Endothelial cell of umbilical vein (primary cell): ENCODE measurements around the gene PKP3. TPM values are rescaled to one million over a fixed set of nuclear protein-coding genes. Genes with fewer than 3 reads are reported as not detected.

ENCODE experiments used
- BruUV-seq: library from RNA; stranded (reverse); fragments of 400-500 nt; replicated peaks from 2 replicates; lab custom pipeline; 2021; lab: Mats Ljungman, UMichigan
- CTCF ChIA-PET: fragments of 300-600, 350-600 bp; sonication (Branson Sonifier 250); formaldehyde crosslinking; loops from one replicate; lab custom pipeline; 2021; ENCODE audit warnings: antibody characterized with exemption, inconsistent platforms; lab: Charles Lee
- POLR2A ChIA-PET: fragments of 300-600, 350-600 bp; sonication (Branson Sonifier 250); formaldehyde crosslinking; loops from one replicate; lab custom pipeline; 2021; ENCODE audit warnings: antibody characterized with exemption, inconsistent platforms; lab: Charles Lee
- DNase-seq: peaks from one replicate; pipeline ENCODE4 v3.0.0-alpha.2; 2011; ENCODE audit warnings: low read depth, low spot score
- FAIRE-seq: peaks from 2 replicates; lab custom pipeline; 2011; peaks lifted over from hg19 to GRCh38; lab: Jason Lieb, UNC
- H2AFZ ChIP-seq: 2 replicates; pipeline ENCODE4 v1.6.0; 2012; ENCODE audit warnings: low read depth, low read length, control low read depth, inconsistent platforms
- H3K27ac ChIP-seq: 2 replicates; pipeline ENCODE4 v1.5.1; 2011; ENCODE audit warnings: low read depth, mild to moderate bottlenecking, control low read depth, low read length, moderate library complexity; ENCODE audit not compliant: insufficient read depth
- H3K27me3 ChIP-seq, 2 experiments: 2 replicates each; pipeline versions ENCODE4 v1.6.0 to v1.6.1; 2011; ENCODE audit warnings: low read length in 2 of 2, mixed read lengths in 1 of 2; ENCODE audit not compliant: control insufficient read depth in 2 of 2, insufficient read depth in 2 of 2
- H3K36me3 ChIP-seq, 2 experiments: 2 replicates in 1 of 2; 3 replicates in 1 of 2; pipeline ENCODE4 v1.5.1; 2011; ENCODE audit warnings: low read length in 2 of 2, mild to moderate bottlenecking in 1 of 2, moderate library complexity in 1 of 2; ENCODE audit not compliant: control insufficient read depth in 2 of 2, insufficient read depth in 2 of 2; ENCODE audit errors: extremely low read depth in 1 of 2
- H3K4me1 ChIP-seq: 3 replicates; pipeline ENCODE4 v1.5.1; 2011; ENCODE audit warnings: mild to moderate bottlenecking, low read length; ENCODE audit not compliant: control insufficient read depth, insufficient read depth; ENCODE audit errors: extremely low read depth
- H3K4me2 ChIP-seq: 2 replicates; pipeline ENCODE4 v1.6.1; 2011; ENCODE audit warnings: low read length, control low read depth, mixed read lengths; ENCODE audit not compliant: insufficient read depth
- H3K4me3 ChIP-seq, 3 experiments: fragments of 200-600 bp in 1 of 3; sonication (generic), shearing (Covaris generic) in 1 of 3; replicated peaks in 1 of 3; 2 replicates each; pipeline ENCODE4 v1.5.1; 2011 to 2016; ENCODE audit warnings: control low read depth in 3 of 3, low read length in 3 of 3, mild to moderate bottlenecking in 2 of 3, inconsistent platforms in 1 of 3, low read depth in 1 of 3, moderate library complexity in 1 of 3; ENCODE audit not compliant: insufficient read depth in 1 of 3
- H3K79me2 ChIP-seq: 2 replicates; pipeline ENCODE4 v1.6.0; 2012; ENCODE audit warnings: low read length, inconsistent platforms; ENCODE audit not compliant: control insufficient read depth, insufficient read depth
- H3K9ac ChIP-seq: replicated peaks from 2 replicates; pipeline ENCODE3; 2011; ENCODE audit warnings: low read length, control low read depth; ENCODE audit not compliant: insufficient read depth; ENCODE audit errors: extremely low read depth
- H3K9me1 ChIP-seq: replicated peaks from 3 replicates; pipeline ENCODE4 v1.6.0; 2011; ENCODE audit warnings: mild to moderate bottlenecking, low read length; ENCODE audit not compliant: control insufficient read depth, insufficient read depth; ENCODE audit errors: extremely low read depth
- H3K9me3 ChIP-seq: replicated peaks from 2 replicates; pipeline ENCODE4 v1.5.1; 2012; ENCODE audit warnings: low read length, inconsistent platforms; ENCODE audit not compliant: control insufficient read depth, insufficient read depth
- H4K20me1 ChIP-seq: replicated peaks from 2 replicates; pipeline ENCODE3; 2011; ENCODE audit warnings: mild to moderate bottlenecking, low read length; ENCODE audit not compliant: control insufficient read depth, insufficient read depth; ENCODE audit errors: extremely low read depth
- CTCF ChIP-seq, 2 donors: IDR thresholded peaks; 1 replicate in 1 of 2; 2 replicates in 1 of 2; pipeline ENCODE4 v1.5.1; 2011; ENCODE audit warnings: low read length in 2 of 2, mild to moderate bottlenecking in 2 of 2, moderate library complexity in 2 of 2, control low read depth in 1 of 2, inconsistent platforms in 1 of 2, low read depth in 1 of 2; ENCODE audit not compliant: insufficient read depth in 1 of 2; ENCODE audit errors: extremely low read depth in 1 of 2
- MYC ChIP-seq: IDR thresholded peaks from one replicate; pipeline ENCODE4 v1.6.1; 2011; ENCODE audit warnings: mild to moderate bottlenecking, low read depth, low read length
- POLR2A ChIP-seq: IDR thresholded peaks from 2 replicates; pipeline ENCODE4 v1.6.1; 2012; ENCODE audit warnings: low read depth, mild to moderate bottlenecking, control low read depth, low read length
- POLR2AphosphoS5 ChIP-seq: IDR thresholded peaks from 2 replicates; pipeline ENCODE4 v1.6.1; 2012; ENCODE audit warnings: low read depth, mild to moderate bottlenecking, control low read depth, low read length, moderate library complexity; ENCODE audit not compliant: insufficient read depth
- dilution Hi-C: fragments of 300-500 bp; cut with MboI; formaldehyde crosslinking; loops from one replicate; pipeline ENCODE4 v1.15.0; 2019; ENCODE audit warnings: low sequenced_read_pairs; ENCODE audit not compliant: extremely low pct_ligation_motif_present
- intact Hi-C: fragments of 100-400 bp; cut with micrococcal nuclease; formaldehyde crosslinking; loops from one replicate; pipeline ENCODE4 v1.10.0; 2022
- polyA plus RNA-seq, 4 experiments: library from polyadenylated mRNA; depleted of rRNA in 3 of 4; stranded (reverse) in 3 of 4; unstranded in 1 of 4; fragments of >200 nt; gene quantifications; 2 replicates each; pipeline versions ENCODE4 v1.2.1 to v1.2.3, GENCODE V29; 2011 to 2012; ENCODE audit warnings: missing spikeins in 1 of 4
- total RNA-seq: library from RNA; stranded (reverse); gene quantifications from 2 replicates; pipeline ENCODE4 v1.2.3, GENCODE V29; 2021

Gene PKP3
- total and polyA plus RNA-seq, 2 donors (not counting 3 experiments of a cell fraction or from before 2014, with no cell fraction given) = 0.27 to 0.59 TPM

- intact Hi-C loops (loop anchor here (1.0 to 5.0 kb wide), 6 partner anchors 29 to 149 kb away; partner anchors contain the start of genes BET1L, IFITM3, PSMD13 and RIC8A), dilution Hi-C loops (no loop called here)
- no peaks in the 10 kb centered on the region for H3K9me3 ChIP-seq
- H3K4me1 ChIP-seq = peaks cover 8% of the 10 kb centered on the region
- H2AFZ ChIP-seq = peak overlapping the region; percentile 72
- peak overlapping the region; percentile 85 for H3K9ac ChIP-seq
- peak overlapping the region in 1 of 3 experiments; percentile 14 for H3K4me3 ChIP-seq
- FAIRE-seq = peak; percentile 93
- H3K36me3 ChIP-seq = no peaks in the 10 kb centered on the region
- no peaks in the 10 kb centered on the region for H3K9me1 ChIP-seq
- POLR2A ChIA-PET = interaction anchor here (1.0 to 1.3 kb wide), 4 partner anchors 16 to 48 kb away, joined by 3 to 13 read pairs (median 6); partner anchors contain the start of gene IFITM2
- BruUV-seq = TSS peak; percentile 95
- H4K20me1 ChIP-seq = no peaks in the 10 kb centered on the region
- no peaks in the 10 kb centered on the region for H3K27me3 ChIP-seq
- CTCF ChIA-PET = interaction anchor here (0.7 to 2.4 kb wide), 10 partner anchors 13 to 148 kb away, joined by 3 to 16 read pairs (median 4); partner anchors contain the start of genes BET1L, IFITM2 and RIC8A
- no peaks in the 10 kb centered on the region for H3K79me2 ChIP-seq
- DNase-seq = peak; percentile 96
- H3K27ac ChIP-seq = peak overlapping the region; percentile 96
- TF ChIP-seq POLR2A (peak; percentile 77), MYC (peak; percentile 75), CTCF (IDR thresholded peaks at IDR 0.05; ENCODE audit: extremely low read depth in 1 of 2, insufficient read depth in 1 of 2, low read depth in 1 of 2, low read length in 2 of 2) (no peak), POLR2AphosphoS5 (peak; percentile 84)
- peak overlapping the region; percentile 66 for H3K4me2 ChIP-seq
These were observed 38.2 kb upstream of the PKP3 start for GRCh38 chr11:355581-356458.
